Measurements from ENCODE around the gene TMEM170B. TPM values are rescaled to one million over a fixed set of nuclear protein-coding genes. Genes with fewer than 3 reads are reported as not detected.

TMEM170B gene
- total and polyA plus RNA-seq, 5 donors = 1.8 to 5.7 (median 5.2) TPM

- Histone ChIP-seq H3K9me3 (ENCODE audit: control insufficient read depth, low read length) (no peaks in the 10 kb centered on the region), H3K4me3 (ENCODE audit: low read length) (no peak overlapping the region), H3K27me3 (ENCODE audit: control insufficient read depth, insufficient read depth) (no peaks in the 10 kb centered on the region), H3K4me1 (ENCODE audit: control insufficient read depth, insufficient read depth, low read length) (no peaks in the 10 kb centered on the region), H3K27ac (ENCODE audit: low read length) (no peak overlapping the region)
- ATAC-seq (no peak), DNase-seq (no peak)
- intact Hi-C loops (cut with DNase I) = loop anchor here in 3 of 4 donors (5.0 to 10.0 kb wide), 3 partner anchors 646 to 1018 kb away; no protein-coding TSS in a partner anchor
- WGBS = 76% methylated on average over 7 of the region's 7 CpGs
Observed at GRCh38 chr6:11586536-11586935, 49.0 kb downstream of the TMEM170B start.

GRCh38 chr6:11589261-11589660, 51.7 kb downstream of the TMEM170B start:
- ATAC-seq (no peak), DNase-seq (no peak)
- Histone ChIP-seq H3K27ac (ENCODE audit: low read length) (no peak overlapping the region), H3K27me3 (ENCODE audit: control insufficient read depth, insufficient read depth) (no peaks in the 10 kb centered on the region), H3K4me3 (ENCODE audit: low read length) (no peak overlapping the region), H3K9me3 (ENCODE audit: control insufficient read depth, low read length) (no peaks in the 10 kb centered on the region), H3K4me1 (ENCODE audit: control insufficient read depth, insufficient read depth, low read length) (no peaks in the 10 kb centered on the region)
- WGBS = 46% methylated on average over 3 of the region's 3 CpGs
- intact Hi-C loops (cut with DNase I) = loop anchor here in 3 of 4 donors (5.0 to 10.0 kb wide), 3 partner anchors 643 to 1016 kb away; no protein-coding TSS in a partner anchor

- H3K27ac ChIP-seq (ENCODE audit: low read length) = no peak overlapping the region
Observed at GRCh38 chr6:11592294-11592906, 54.9 kb downstream of the TMEM170B start.

GRCh38 chr6:11593096-11593495, 55.5 kb downstream of the TMEM170B start:
- intact Hi-C loops (cut with DNase I) = no loop called here
- Histone ChIP-seq H3K9me3 (ENCODE audit: control insufficient read depth, low read length) (no peaks in the 10 kb centered on the region), H3K4me3 (ENCODE audit: low read length) (no peak overlapping the region), H3K27ac (ENCODE audit: low read length) (no peak overlapping the region), H3K27me3 (ENCODE audit: control insufficient read depth, insufficient read depth) (no peaks in the 10 kb centered on the region), H3K4me1 (ENCODE audit: control insufficient read depth, insufficient read depth, low read length) (no peaks in the 10 kb centered on the region)
- 91% methylated on average over 9 of the region's 9 CpGs for WGBS
- DNase-seq = no peak
- no peak for ATAC-seq

More at GRCh38 chr6:11592294-11592906, 54.9 kb downstream of the TMEM170B start:
- no peaks in the 10 kb centered on the region for H3K4me1 ChIP-seq (ENCODE audit: control insufficient read depth, insufficient read depth, low read length)
- intact Hi-C loops (cut with DNase I) = no loop called here
- WGBS = 51% methylated on average over 8 of the region's 8 CpGs
- DNase-seq (no peak), ATAC-seq (peak; percentile 59 to 63)
- no peak overlapping the region for H3K4me3 ChIP-seq (ENCODE audit: low read length)
- no peaks in the 10 kb centered on the region for H3K9me3 ChIP-seq (ENCODE audit: control insufficient read depth, low read length)
- no peaks in the 10 kb centered on the region for H3K27me3 ChIP-seq (ENCODE audit: control insufficient read depth, insufficient read depth)

- intact Hi-C loops (cut with DNase I) = no loop called here
- DNase-seq (no peak), ATAC-seq (no peak)
- Histone ChIP-seq H3K4me1 (ENCODE audit: control insufficient read depth, insufficient read depth, low read length) (no peaks in the 10 kb centered on the region), H3K27me3 (ENCODE audit: control insufficient read depth, insufficient read depth) (no peaks in the 10 kb centered on the region), H3K27ac (ENCODE audit: low read length) (no peak overlapping the region), H3K9me3 (ENCODE audit: control insufficient read depth, low read length) (no peaks in the 10 kb centered on the region), H3K4me3 (ENCODE audit: low read length) (no peak overlapping the region)
- 59% methylated on average over 4 of the region's 4 CpGs for WGBS
Observed at GRCh38 chr6:11595903-11596302, 58.4 kb downstream of the TMEM170B start.

GRCh38 chr6:11596640-11597237, 59.2 kb downstream of the TMEM170B start:
- no peaks in the 10 kb centered on the region for H3K9me3 ChIP-seq (ENCODE audit: control insufficient read depth, low read length)
- H3K4me1 ChIP-seq (ENCODE audit: control insufficient read depth, insufficient read depth, low read length) = no peaks in the 10 kb centered on the region
- H3K27me3 ChIP-seq (ENCODE audit: control insufficient read depth, insufficient read depth) = no peaks in the 10 kb centered on the region
- WGBS = 96% methylated on average over 8 of the region's 8 CpGs
- DNase-seq = no peak
- ATAC-seq = no peak
- intact Hi-C loops (cut with DNase I) = no loop called here
- no peak overlapping the region for H3K27ac ChIP-seq (ENCODE audit: low read length)
- no peak overlapping the region for H3K4me3 ChIP-seq (ENCODE audit: low read length)

GRCh38 chr6:11598687-11599086, 61.1 kb downstream of the TMEM170B start:
- no peak overlapping the region for H3K4me3 ChIP-seq (ENCODE audit: low read length)
- DNase-seq (no peak), ATAC-seq (no peak)
- H3K27ac ChIP-seq (ENCODE audit: low read length) = no peak overlapping the region
- no peaks in the 10 kb centered on the region for H3K9me3 ChIP-seq (ENCODE audit: control insufficient read depth, low read length)
- 87% methylated on average over 8 of the region's 8 CpGs for WGBS
- no peaks in the 10 kb centered on the region for H3K27me3 ChIP-seq (ENCODE audit: control insufficient read depth, insufficient read depth)
- H3K4me1 ChIP-seq (ENCODE audit: control insufficient read depth, insufficient read depth, low read length) = no peaks in the 10 kb centered on the region
- intact Hi-C loops (cut with DNase I) = no loop called here

- Histone ChIP-seq H3K4me3 (ENCODE audit: low read length) (no peak overlapping the region), H3K27ac (ENCODE audit: low read length) (no peak overlapping the region), H3K27me3 (ENCODE audit: control insufficient read depth, insufficient read depth) (no peaks in the 10 kb centered on the region), H3K4me1 (ENCODE audit: control insufficient read depth, insufficient read depth, low read length) (peaks cover 3% of the 10 kb centered on the region), H3K9me3 (ENCODE audit: control insufficient read depth, low read length) (no peaks in the 10 kb centered on the region)
- intact Hi-C loops (cut with DNase I) = no loop called here
- ATAC-seq = no peak
- 64% methylated on average over 7 of the region's 7 CpGs for WGBS
- no peak for DNase-seq
Observed at GRCh38 chr6:11600251-11600650, 62.7 kb downstream of the TMEM170B start.

- intact Hi-C loops (cut with DNase I) = no loop called here
Observed at GRCh38 chr6:11601776-11602605, 64.4 kb downstream of the TMEM170B start.

GRCh38 chr6:11604215-11604614, 66.7 kb downstream of the TMEM170B start:
- H3K4me1 ChIP-seq (ENCODE audit: control insufficient read depth, insufficient read depth, low read length) = peaks cover 15% of the 10 kb centered on the region
- H3K27me3 ChIP-seq (ENCODE audit: control insufficient read depth, insufficient read depth) = no peaks in the 10 kb centered on the region
- DNase-seq = no peak
- no peaks in the 10 kb centered on the region for H3K9me3 ChIP-seq (ENCODE audit: control insufficient read depth, low read length)
- no peak overlapping the region for H3K27ac ChIP-seq (ENCODE audit: low read length)
- no peak for ATAC-seq
- intact Hi-C loops (cut with DNase I) = no loop called here
- no peak overlapping the region for H3K4me3 ChIP-seq (ENCODE audit: low read length)
- WGBS = 61% methylated on average over 3 of the region's 3 CpGs

More at GRCh38 chr6:11601776-11602605, 64.4 kb downstream of the TMEM170B start:
- DNase-seq (no peak), ATAC-seq (no peak)
- H3K27ac ChIP-seq (ENCODE audit: low read length) = no peak overlapping the region
- H3K4me1 ChIP-seq (ENCODE audit: control insufficient read depth, insufficient read depth, low read length) = peaks cover 9% of the 10 kb centered on the region
- H3K4me3 ChIP-seq (ENCODE audit: low read length) = no peak overlapping the region
- no peaks in the 10 kb centered on the region for H3K27me3 ChIP-seq (ENCODE audit: control insufficient read depth, insufficient read depth)
- WGBS = 92% methylated on average over 7 of the region's 7 CpGs
- no peaks in the 10 kb centered on the region for H3K9me3 ChIP-seq (ENCODE audit: control insufficient read depth, low read length)
